GM23338 (cell line): ENCODE data around the gene PCF11. TPM values are rescaled to one million over a fixed set of nuclear protein-coding genes. Genes with fewer than 3 reads are reported as not detected.

ENCODE experiments used
- ATAC-seq: fragments of 200-7000 bp; cut with Tn5 transposase; 3 replicates; pipeline ENCODE4 v1.9.1; 2020
- DNase-seq: peaks from one replicate; pipeline ENCODE4 v3.0.0-alpha.2; 2015; ENCODE audit warnings: low spot score
- H2AFZ ChIP-seq: fragments of 200-600 bp; sonication (generic); 2 replicates; pipeline ENCODE4 v1.8.0; 2016; ENCODE audit warnings: antibody characterized with exemption, mild to moderate bottlenecking, moderate library complexity
- H3F3A ChIP-seq: fragments of 200-600 bp; sonication (generic); replicated peaks from 2 replicates; pipeline ENCODE4 v1.8.0; 2017; ENCODE audit warnings: antibody characterized with exemption, mixed run types, low read depth
- H3K27ac ChIP-seq: fragments of 200-600 bp; sonication (generic); 2 replicates; pipeline ENCODE4 v1.6.1; 2016; ENCODE audit warnings: low read depth
- H3K27me3 ChIP-seq: fragments of 200-600 bp; sonication (generic); 2 replicates; pipeline ENCODE4 v1.8.0; 2016; ENCODE audit warnings: mild to moderate bottlenecking, mixed run types, moderate library complexity; ENCODE audit not compliant: insufficient read depth
- H3K36me3 ChIP-seq: fragments of 200-600 bp; sonication (generic); 2 replicates; pipeline ENCODE4 v1.8.0; 2016; ENCODE audit warnings: mild to moderate bottlenecking; ENCODE audit not compliant: insufficient read depth
- H3K4me1 ChIP-seq: fragments of 200-600 bp; sonication (generic); 2 replicates; pipeline ENCODE4 v1.8.0; 2016; ENCODE audit warnings: mild to moderate bottlenecking, moderate library complexity; ENCODE audit not compliant: insufficient read depth
- H3K4me2 ChIP-seq: fragments of 200-600 bp; sonication (generic); 2 replicates; pipeline ENCODE4 v1.7.1; 2017; ENCODE audit warnings: mixed run types
- H3K4me3 ChIP-seq: fragments of 200-600 bp; sonication (generic); 2 replicates; pipeline ENCODE4 v1.6.1; 2016; ENCODE audit warnings: mixed run types
- H3K79me2 ChIP-seq: fragments of 200-600 bp; sonication (generic); replicated peaks from 2 replicates; pipeline ENCODE4 v1.8.0; 2017; ENCODE audit warnings: mild to moderate bottlenecking; ENCODE audit not compliant: insufficient read depth
- H3K9me2 ChIP-seq: fragments of 200-600 bp; sonication (generic); 2 replicates; pipeline ENCODE4 v1.8.0; 2017; ENCODE audit not compliant: insufficient read depth
- H4K20me1 ChIP-seq: fragments of 200-600 bp; sonication (generic); replicated peaks from 2 replicates; pipeline ENCODE4 v1.8.0; 2017; ENCODE audit warnings: mild to moderate bottlenecking; ENCODE audit not compliant: insufficient read depth
- H3K27ac Mint-ChIP-seq: 2 replicates; pipeline ENCODE4 v1.8.0; 2020; ENCODE audit warnings: inconsistent platforms, mild to moderate bottlenecking, moderate library complexity, mixed read lengths
- H3K27me3 Mint-ChIP-seq: 3 replicates; pipeline ENCODE4 v1.8.0; 2022; ENCODE audit warnings: low read depth, mild to moderate bottlenecking, moderate library complexity, mixed read lengths, inconsistent platforms; ENCODE audit not compliant: insufficient read depth, poor library complexity
- H3K36me3 Mint-ChIP-seq: 3 replicates; pipeline ENCODE4 v1.8.0; 2021; ENCODE audit warnings: low read depth, mild to moderate bottlenecking, inconsistent platforms, moderate library complexity, mixed read lengths
- H3K4me1 Mint-ChIP-seq: 3 replicates; pipeline ENCODE4 v1.8.0; 2020; ENCODE audit warnings: mild to moderate bottlenecking, inconsistent platforms, mixed read lengths
- H3K4me3 Mint-ChIP-seq: 3 replicates; pipeline ENCODE4 v1.8.0; 2021; ENCODE audit warnings: moderate library complexity, mild to moderate bottlenecking, inconsistent platforms, mixed read lengths
- H3K9me3 Mint-ChIP-seq: 3 replicates; pipeline ENCODE4 v1.8.0; 2020; ENCODE audit warnings: moderate library complexity, mild to moderate bottlenecking, inconsistent platforms, mixed read lengths
- CREB1 ChIP-seq: fragments of 250-450 bp; sonication (Bioruptor Pico); IDR thresholded peaks from 2 replicates; pipeline ENCODE4 v1.5.0; 2020; ENCODE audit warnings: low read depth, mild to moderate bottlenecking, moderate library complexity
- CTCF ChIP-seq, 2 experiments: fragments of 200-600 bp in 1 of 2; sonication (generic) in 1 of 2; conservative IDR thresholded peaks; 2 replicates each; pipeline versions ENCODE4 v1.5.1 to v1.6.1; 2016 to 2017; ENCODE audit warnings: antibody characterized with exemption in 2 of 2, low read depth in 2 of 2, mild to moderate bottlenecking in 2 of 2, moderate library complexity in 1 of 2
- ETS1 ChIP-seq: IDR thresholded peaks from 2 replicates; pipeline ENCODE4 v1.6.1; 2016; ENCODE audit warnings: antibody characterized with exemption
- EZH2 ChIP-seq: fragments of 200-600 bp; sonication (generic); IDR thresholded peaks from one replicate; pipeline ENCODE4 v1.8.0; 2017; ENCODE audit warnings: antibody characterized with exemption, mild to moderate bottlenecking, low read depth; ENCODE audit not compliant: unreplicated experiment
- EZH2phosphoT487 ChIP-seq: fragments of 200-600 bp; sonication (generic); IDR thresholded peaks from one replicate; pipeline ENCODE4 v1.8.1; 2018; ENCODE audit warnings: antibody characterized with exemption; ENCODE audit not compliant: unreplicated experiment
- JUNB ChIP-seq: IDR thresholded peaks from one replicate; pipeline ENCODE4 v1.6.1; 2016; ENCODE audit warnings: antibody characterized with exemption; ENCODE audit not compliant: unreplicated experiment
- NANOG ChIP-seq: IDR thresholded peaks from 2 replicates; pipeline ENCODE4 v1.6.1; 2016; ENCODE audit warnings: antibody characterized with exemption, borderline replicate concordance
- POLR2AphosphoS5 ChIP-seq: IDR thresholded peaks from 2 replicates; pipeline ENCODE4 v1.6.1; 2016; ENCODE audit warnings: antibody characterized with exemption, low read depth
- REST ChIP-seq: IDR thresholded peaks from one replicate; pipeline ENCODE4 v1.6.1; 2018; ENCODE audit warnings: antibody characterized with exemption; ENCODE audit not compliant: unreplicated experiment
- STAT1 ChIP-seq: IDR thresholded peaks from one replicate; pipeline ENCODE4 v1.6.1; 2016; ENCODE audit warnings: antibody characterized with exemption; ENCODE audit not compliant: unreplicated experiment
- ZNF114 ChIP-seq: fragments of 250-450 bp; sonication (Bioruptor Pico); IDR thresholded peaks from 2 replicates; pipeline ENCODE4 v1.5.0; 2020; ENCODE audit warnings: mild to moderate bottlenecking, moderate library complexity
- ZNF331 ChIP-seq: fragments of 250-450 bp; sonication (Bioruptor Pico); IDR thresholded peaks from 2 replicates; pipeline ENCODE4 v1.5.0; 2020; ENCODE audit warnings: low read depth, mild to moderate bottlenecking, moderate library complexity
- ZNF462 ChIP-seq: fragments of 250-450 bp; sonication (Bioruptor Pico); IDR thresholded peaks from 2 replicates; pipeline ENCODE4 v1.5.0; 2020; ENCODE audit warnings: mild to moderate bottlenecking, moderate library complexity
- polyA plus RNA-seq: library from polyadenylated mRNA; unstranded; fragments of >200 nt; fragmentation: Nextera tagmentation; extraction: Ambion mirVana; gene quantifications from 2 replicates; pipeline ENCODE4 v1.2.1, GENCODE V29; 2016
- total RNA-seq: library from RNA; depleted of rRNA; stranded (reverse); fragments of >200 nt; shearing (Covaris generic); gene quantifications from 2 replicates; pipeline ENCODE4 v1.2.3, GENCODE V29; 2014

The PCF11 gene
- total and polyA plus RNA-seq, 2 experiments from 2014 or later: 23.0 to 44.2 TPM

GRCh38 chr11:83127310-83127637 is 29.7 kb upstream of the PCF11 start:
- H3K27ac Mint-ChIP-seq: no peak overlapping the region
- H3K4me1 Mint-ChIP-seq: no peaks in the 10 kb centered on the region
- Histone ChIP-seq H3K79me2 (no peaks in the 10 kb centered on the region), H3K36me3 (no peaks in the 10 kb centered on the region), H3K4me1 (no peaks in the 10 kb centered on the region), H3K9me2 (peaks cover 7% of the 10 kb centered on the region; the same call in 1 of the 2 replicates), H3K27me3 (no peaks in the 10 kb centered on the region), H2AFZ (peak overlapping the region; percentile 32; the same call in 1 of the 2 replicates), H3K4me2 (no peak overlapping the region), H3F3A (no peaks in the 10 kb centered on the region), H3K27ac (no peak overlapping the region), H3K4me3 (no peak overlapping the region), H4K20me1 (no peaks in the 10 kb centered on the region)
- H3K27me3 Mint-ChIP-seq: peaks cover 2% of the 10 kb centered on the region
- DNase-seq: no peak
- TF ChIP-seq POLR2AphosphoS5: no peak
- TF ChIP-seq ETS1: no peak
- no peak for TF ChIP-seq CREB1 (CRISPR knock-in tag)
- no peak for TF ChIP-seq REST
- no peak for TF ChIP-seq CTCF (conservative IDR thresholded peaks at IDR 0.05; ENCODE audit: low read depth in 2 of 2)
- TF ChIP-seq ZNF331 (CRISPR knock-in tag): no peak
- no peak for TF ChIP-seq EZH2phosphoT487
- no peak for TF ChIP-seq ZNF114 (CRISPR knock-in tag)
- TF ChIP-seq EZH2: no peak
- no peak for TF ChIP-seq JUNB
- TF ChIP-seq NANOG: no peak
- TF ChIP-seq ZNF462 (CRISPR knock-in tag): no peak
- TF ChIP-seq STAT1: no peak
- H3K4me3 Mint-ChIP-seq: no peak overlapping the region
- H3K36me3 Mint-ChIP-seq: no peaks in the 10 kb centered on the region
- H3K9me3 Mint-ChIP-seq: peaks cover 2% of the 10 kb centered on the region; the same call in 2 of the 3 replicates
- no peak for ATAC-seq
